Measurements from ENCODE around the gene CLEC18A. TPM values are rescaled to one million over a fixed set of nuclear protein-coding genes. Genes with fewer than 3 reads are reported as not detected.
"Not testable (repeated sequence)": the region's sequence is repeated elsewhere in the genome, so short reads cannot be mapped to it uniquely, and the experiment has no call there.

CLEC18A gene
- polyA plus RNA-seq, 1 donor: 78.3 TPM

DNA sequence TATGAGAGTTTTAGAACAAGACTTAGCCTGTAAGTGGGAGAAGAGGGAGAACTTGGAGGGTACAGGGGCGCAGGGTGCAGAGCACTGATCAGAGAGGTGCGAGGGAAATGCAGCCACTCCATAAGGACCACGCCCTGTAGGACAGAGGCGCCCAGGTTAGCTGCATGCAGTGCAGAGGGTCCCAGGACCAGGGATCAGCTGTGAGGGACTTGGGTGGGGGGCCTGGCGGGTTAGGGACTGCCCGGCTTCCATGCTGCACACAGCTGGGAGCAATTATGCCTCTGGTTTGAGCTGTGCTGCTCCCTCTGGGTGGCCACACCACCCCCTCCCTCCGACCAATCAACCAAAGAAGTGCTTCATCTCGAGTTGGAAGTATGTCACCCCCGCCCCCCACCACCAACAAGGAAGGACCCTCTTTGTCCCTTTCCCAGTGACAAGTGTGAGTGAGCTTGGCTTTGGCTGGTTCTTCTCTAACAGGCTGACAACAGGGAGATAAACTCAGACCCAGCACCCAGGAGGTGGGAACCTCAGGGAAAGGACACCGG, 22.2 kb upstream of the CLEC18A start:
- no peak for DNase-seq

DNA sequence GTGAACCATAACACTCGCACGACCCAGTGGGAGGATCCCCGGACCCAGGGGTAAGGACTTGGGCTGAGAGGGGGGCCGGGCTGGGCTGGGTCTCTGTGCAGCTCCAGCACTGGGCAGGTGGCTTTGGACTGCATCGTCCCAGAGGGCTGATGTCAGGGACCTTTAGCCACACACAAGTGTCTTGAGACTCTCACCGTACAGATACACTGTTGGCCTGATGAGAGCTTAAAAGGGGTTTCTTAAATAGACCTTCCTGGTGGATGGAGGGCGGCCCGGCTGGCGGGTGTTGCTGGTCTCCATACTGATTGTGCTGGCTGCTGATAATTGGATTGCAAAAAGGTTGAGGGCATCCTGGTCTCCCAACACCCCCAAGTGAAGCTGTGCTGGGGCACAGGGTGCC, 21.7 kb upstream of the CLEC18A start:
- DNase-seq: no peak

DNA sequence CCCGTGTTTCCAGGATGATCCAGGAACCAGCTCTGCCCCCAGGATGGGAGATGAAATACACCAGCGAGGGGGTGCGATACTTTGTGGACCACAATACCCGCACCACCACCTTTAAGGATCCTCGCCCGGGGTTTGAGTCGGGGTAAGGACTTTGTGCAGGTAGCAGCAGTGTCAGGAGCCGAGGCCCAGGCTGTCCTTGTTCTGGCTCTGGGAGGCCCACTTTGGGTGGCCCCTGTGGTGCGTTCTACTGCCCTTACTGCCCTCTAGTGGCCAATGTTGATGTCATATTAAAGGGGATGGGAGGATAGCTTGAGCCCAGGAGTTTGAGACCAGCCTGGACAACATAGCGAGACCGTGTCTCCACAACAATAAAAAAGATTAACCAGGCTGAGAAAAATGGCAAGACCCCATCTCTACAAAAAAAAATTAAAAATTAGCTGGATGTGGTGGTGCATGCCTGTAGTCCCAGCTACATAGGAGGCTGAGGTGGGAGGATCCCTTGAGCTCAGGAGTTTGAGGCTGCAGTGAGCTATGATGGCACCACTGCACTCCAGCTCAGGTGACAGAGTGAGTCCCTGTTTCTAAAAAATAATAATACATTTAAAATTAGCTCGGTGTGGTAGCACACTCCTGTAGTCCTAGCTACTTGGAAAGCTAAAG, 20.9 kb upstream of the CLEC18A start:
- DNase-seq: peak; percentile 57

DNA sequence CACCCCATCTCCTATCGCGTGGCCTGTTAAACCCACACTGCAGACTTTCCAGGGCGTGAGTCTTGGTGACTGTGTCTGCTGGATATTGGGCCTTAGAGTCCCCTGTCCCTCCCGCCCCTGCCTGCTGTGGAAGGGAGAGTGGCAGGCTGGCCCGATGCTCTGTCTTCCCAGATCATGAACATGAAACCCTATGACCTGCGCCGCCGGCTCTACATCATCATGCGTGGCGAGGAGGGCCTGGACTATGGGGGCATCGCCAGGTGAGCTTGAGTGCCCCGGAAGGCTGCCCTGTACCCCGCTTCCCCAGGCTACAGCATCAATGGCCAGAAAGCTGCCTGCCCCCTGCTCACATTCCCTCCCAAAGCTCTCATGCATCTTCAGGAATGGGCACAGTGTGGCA, 19.5 kb upstream of the CLEC18A start:
- no peak for DNase-seq

DNA sequence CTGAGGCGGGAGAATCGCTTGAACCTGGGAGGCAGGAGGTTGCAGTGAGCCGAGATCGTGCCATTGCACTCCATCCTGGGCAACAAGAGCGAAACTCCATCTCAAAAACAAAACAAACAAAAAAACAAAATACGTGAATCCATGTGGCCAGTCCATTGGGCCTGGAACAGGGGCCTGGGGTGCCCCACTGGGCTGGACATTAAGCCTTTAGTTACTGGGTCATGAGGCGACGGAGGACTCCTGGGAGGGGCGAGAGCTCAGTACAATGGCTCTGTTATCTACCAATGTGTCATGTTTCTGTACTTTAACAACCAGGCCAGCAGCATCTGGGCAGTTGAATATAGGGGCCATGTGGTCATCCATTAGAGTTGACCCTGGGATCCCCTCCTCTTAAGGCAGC, 18.9 kb upstream of the CLEC18A start:
- DNase-seq: no peak

DNA sequence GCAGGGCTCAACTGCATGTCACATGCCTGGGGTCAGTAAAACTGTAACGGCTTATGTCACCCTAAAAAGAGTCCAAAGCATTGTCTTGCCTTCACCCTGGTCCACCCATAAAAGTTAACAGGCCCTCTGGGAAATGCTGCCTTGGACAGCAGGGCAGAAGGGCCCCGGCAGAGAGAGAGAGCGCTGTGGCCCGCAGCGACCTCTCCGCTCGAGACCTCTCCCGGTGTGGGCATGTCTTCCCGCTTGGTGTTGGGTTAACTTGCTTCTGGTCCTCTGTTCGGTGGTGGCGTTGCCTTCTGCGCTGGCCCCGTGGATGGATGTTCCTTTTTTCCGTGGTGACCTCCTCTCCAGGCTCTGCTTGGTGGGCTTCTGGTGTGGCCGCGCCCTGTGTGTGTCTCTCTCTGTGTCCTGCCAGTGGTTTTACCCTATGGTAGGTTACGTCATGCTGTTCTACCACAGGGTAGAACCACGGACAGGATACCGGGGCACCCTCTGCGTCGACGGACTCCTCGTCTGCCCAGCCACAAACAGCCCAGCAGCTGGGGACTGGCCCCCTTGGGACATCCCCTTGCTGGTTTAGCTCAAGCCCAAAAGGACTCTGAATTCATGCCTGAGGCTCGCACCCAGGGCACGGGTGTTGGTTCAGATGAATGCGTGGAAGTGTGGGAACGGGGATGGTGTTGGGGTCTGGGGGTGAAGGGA, 18.3 kb upstream of the CLEC18A start:
- DNase-seq: no peak

DNA sequence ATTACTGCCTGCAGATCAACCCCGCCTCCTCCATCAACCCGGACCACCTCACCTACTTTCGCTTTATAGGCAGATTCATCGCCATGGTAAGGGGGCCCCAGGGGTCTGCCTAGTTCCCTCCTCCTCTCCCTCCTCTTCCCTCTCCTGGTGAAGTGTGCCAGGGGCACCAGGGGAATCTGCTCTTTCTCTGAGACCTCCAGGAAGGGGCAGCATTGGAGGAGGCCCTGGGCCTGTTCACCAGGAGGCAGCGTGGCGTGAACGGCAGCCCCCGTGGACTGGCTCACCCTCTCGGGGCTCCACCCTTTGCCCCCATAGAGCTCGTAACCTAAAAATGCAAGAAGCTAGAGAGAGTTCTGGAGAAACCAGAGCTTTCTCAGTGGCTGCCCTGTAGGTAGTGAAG, 17.1 kb upstream of the CLEC18A start:
- no peak for DNase-seq

DNA sequence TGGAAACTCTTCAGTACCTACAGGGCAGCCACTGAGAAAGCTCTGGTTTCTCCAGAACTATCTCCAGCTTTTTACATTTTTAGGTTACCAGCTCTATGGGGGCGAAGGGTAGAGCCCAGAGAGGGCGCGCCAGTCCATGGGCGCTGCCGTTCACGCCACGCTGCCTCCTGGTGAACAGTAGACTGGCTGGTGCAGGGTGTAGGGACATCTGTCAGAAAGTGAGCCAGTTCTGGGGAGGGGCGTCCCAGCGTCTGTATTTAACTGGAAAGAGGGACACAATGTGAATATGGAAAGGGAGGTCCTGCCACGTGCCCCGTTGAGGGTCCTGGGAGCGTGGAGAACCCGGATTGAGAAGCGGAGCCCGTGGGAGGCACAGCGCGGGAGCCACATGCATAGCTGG, 16.4 kb upstream of the CLEC18A start:
- no peak for DNase-seq

DNA sequence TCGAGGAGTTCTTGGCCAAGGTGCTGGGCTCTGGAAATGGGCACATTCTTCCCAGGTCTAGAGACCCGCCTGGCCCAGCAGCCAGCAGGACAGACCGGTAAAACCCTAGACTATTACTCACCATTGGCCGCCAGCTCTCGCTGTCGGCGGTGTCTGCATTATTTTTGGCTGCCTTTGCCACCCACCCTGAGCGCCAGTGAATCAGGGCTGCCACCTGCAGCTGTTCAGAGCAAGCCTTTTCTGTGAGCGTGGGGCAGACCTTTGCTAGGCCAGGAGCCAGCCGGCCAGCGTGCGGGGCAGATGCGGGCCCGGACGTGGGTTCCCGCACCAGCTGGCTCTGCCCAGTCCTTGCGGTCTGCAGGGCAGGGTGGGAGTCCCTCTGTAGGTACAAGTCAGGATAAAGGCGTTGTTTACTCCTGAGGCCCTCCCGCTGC, 15.8 kb upstream of the CLEC18A start:
- no peak for DNase-seq

DNA sequence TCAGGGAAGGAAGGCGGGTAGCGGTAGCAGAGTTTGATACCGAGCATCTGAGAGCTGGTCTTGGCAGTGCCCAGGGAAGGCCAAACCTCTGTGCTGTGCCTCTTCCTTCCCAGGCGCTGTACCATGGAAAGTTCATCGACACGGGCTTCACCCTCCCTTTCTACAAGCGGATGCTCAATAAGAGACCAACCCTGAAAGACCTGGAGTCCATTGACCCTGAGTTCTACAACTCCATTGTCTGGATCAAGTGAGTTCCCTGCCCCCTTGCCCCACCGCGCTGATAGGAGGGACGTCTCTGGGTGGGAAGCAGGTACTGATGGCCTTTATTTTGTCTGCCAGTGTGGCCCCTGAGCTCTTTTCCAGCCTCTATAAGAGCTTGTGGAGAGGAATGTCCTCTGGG, 15.4 kb upstream of the CLEC18A start:
- no peak for DNase-seq

DNA sequence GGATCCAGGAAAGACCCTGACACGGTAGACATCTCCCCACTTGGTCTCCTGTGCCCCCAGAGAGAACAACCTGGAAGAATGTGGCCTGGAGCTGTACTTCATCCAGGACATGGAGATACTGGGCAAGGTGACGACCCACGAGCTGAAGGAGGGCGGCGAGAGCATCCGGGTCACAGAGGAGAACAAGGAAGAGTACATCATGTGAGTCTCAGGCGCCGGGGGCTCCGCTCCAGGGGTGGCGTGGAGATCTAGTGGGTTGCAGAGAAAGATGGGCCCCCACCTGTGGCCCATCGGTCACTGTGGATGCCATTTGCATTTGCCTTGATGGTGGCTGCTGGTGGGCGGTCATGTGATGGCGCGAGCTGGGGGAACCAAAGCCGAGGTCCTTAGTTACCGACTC, 14.9 kb upstream of the CLEC18A start:
- no peak for DNase-seq

DNA sequence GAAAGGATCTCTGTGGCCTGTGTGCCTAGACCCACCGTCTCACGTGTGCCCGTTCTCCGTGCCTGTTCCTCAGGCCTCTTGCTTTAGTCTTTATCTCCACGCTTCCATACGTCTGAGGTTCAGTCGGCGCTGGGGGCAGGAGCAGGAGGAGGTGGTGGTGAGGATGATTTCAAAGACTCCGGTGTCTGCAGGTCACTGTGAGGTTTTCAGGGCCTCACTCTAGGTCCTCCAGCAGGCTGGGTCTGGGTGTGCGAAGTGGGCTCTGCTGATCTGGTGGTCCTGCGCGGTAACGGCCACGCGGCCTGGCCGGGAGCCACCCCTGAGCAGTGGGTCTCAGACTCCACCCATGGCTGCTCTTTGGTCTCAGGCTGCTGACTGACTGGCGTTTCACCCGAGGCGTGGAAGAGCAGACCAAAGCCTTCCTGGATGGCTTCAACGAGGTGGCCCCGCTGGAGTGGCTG, 14.4 kb upstream of the CLEC18A start:
- DNase-seq: no peak

DNA sequence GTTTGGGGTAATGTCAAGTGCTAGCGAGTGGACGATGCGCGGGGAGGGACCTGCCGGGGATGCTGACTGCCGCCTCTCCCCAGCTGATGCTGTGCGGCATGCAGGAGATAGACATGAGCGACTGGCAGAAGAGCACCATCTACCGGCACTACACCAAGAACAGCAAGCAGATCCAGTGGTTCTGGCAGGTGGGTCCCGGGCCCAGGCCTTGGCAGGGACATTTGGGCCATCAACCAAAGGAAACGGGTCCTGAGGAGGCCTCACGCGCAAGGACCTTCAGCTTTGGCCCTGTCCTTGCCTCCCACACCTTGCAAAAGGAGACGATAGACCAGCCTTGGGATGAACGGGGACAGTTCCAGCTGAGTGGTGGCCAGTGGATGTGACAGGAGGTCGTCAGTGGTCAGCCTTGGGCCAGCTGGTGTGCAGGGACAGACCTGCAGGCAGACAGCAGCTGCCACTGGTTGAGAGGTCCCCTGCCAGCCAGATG, 13.6 kb upstream of the CLEC18A start:
- no peak for DNase-seq

DNA sequence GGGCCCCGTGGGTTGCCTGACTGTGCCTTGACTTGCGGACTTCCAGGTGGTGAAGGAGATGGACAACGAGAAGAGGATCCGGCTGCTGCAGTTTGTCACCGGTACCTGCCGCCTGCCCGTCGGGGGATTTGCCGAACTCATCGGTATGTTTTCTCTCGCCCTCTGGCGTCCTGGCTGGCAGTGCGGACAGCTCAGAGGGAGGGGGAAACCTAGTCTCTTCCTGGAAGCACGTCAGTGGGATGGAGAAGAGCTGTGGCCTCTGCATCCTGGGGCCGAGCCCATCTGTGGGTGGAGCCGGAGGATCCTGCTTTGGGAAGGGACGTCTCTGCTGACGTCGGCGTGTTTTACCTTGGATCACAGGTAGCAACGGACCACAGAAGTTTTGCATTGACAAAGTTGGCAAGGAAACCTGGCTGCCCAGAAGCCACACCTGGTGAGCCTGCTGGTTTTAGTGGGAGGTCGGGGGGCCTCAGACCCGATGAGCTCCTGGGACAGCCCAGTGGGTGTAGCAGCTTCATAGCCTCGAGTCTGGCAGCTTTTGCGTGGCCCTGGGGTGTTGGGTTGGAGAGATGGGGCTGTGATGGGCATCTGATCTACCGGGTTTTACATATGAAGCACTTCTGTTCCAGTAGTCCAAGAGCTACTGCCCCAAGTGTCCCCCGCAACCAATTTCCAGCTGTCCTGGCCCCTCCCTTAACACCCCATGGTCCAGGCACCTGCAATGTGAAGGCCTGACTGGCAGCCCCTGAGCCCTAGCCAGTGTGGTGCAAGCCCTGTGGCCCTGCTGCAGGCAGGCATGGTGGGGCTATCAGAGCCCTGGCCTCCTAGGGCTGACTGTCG, 11.9 kb upstream of the CLEC18A start:
- no peak for DNase-seq

DNA sequence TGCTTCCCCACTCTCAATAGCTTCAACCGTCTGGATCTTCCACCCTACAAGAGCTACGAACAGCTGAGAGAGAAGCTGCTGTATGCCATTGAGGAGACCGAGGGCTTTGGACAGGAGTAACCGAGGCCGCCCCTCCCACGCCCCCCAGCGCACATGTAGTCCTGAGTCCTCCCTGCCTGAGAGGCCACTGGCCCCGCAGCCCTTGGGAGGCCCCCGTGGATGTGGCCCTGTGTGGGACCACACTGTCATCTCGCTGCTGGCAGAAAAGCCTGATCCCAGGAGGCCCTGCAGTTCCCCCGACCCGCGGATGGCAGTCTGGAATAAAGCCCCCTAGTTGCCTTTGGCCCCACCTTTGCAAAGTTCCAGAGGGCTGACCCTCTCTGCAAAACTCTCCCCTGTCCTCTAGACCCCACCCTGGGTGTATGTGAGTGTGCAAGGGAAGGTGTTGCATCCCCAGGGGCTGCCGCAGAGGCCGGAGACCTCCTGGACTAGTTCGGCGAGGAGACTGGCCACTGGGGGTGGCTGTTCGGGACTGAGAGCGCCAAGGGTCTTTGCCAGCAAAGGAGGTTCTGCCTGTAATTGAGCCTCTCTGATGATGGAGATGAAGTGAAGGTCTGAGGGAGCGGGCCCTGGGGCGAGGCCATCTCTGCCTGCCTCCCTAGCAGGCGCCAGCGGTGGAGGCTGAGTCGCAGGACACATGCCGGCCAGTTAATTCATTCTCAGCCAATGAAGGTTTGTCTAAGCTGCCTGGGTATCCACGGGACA, 11.1 kb upstream of the CLEC18A start:
- DNase-seq: no peak

DNA sequence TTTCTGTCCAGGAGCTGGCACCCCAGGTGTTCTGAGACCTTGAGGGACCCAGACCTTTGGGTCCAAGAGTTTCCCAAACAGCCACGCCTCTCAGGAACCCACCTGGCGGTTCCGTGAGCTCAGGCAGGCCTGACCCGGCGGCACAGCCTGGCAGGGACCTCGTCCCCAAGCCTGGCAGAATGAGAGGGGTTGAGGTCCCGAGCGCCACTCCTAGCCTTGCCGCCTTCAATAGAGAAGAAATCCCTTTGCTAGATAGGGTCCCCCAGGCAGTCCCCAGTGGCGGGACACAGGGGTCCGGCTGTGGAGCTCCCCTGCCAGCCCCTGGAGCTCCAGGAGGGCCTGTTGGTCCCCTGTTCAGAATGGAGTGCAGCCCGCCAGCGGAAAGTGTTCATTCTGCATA, 10.5 kb upstream of the CLEC18A start:
- no peak for DNase-seq

DNA sequence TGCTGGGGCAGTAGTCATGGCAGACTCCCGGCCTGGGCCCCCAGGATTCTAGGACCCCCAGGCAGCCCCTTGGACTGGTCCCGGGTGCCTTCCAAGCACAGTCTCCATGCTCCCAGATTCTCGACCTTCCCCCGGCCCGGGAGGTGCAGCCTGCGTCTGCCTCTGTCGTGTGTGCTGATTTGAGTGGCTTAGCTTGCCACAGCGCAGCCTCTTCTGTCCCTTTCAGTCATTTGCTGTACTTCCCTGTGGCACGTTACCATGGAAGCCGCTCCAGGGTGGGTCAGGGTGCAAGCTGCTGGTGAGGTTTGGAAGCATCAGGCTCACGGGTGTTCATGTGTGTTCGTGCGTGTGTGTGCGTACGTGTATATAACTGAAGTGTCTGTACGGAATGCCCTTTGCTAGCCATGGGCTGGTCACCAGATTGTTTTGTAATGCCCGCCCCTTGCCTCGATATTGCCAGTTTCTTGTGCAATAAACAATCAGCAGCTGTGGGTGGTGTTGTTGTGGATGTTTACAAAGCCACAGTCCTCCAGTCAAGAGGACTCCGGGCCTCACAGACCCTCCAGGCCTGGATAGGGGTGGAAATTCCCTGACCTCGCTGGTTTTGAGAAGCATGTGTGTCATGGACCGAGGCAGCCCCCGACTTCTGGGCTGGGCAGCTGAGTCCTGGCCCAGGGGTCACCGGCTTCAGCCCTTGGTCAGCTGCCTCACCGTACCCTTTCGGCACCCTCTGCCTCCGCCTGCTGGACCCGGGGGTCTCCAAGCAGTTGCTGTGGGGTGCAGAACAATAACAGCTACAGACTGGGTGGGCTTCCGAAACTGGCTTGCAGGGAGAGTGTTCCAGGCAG, 9.7 kb upstream of the CLEC18A start:
- DNase-seq: no peak

DNA sequence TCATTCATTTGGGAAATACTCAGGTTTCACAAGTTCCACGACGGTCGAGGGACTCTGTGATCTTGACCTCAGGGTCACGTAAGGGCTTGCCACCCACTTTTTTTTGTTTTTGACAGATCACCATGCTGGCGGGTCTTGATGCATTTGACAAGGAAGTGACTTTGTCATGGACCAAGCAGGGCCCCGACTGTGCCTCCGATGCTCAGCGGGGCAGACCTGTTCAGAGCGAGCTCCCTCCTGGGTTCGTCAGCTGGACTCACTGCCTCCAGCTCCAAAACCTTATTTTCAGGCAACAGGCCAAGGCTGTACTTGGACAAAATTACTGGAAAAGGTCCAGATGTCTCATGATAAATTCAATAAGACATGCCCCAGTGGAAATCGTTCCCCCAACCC, 9.0 kb upstream of the CLEC18A start:
- no peak for DNase-seq

DNA sequence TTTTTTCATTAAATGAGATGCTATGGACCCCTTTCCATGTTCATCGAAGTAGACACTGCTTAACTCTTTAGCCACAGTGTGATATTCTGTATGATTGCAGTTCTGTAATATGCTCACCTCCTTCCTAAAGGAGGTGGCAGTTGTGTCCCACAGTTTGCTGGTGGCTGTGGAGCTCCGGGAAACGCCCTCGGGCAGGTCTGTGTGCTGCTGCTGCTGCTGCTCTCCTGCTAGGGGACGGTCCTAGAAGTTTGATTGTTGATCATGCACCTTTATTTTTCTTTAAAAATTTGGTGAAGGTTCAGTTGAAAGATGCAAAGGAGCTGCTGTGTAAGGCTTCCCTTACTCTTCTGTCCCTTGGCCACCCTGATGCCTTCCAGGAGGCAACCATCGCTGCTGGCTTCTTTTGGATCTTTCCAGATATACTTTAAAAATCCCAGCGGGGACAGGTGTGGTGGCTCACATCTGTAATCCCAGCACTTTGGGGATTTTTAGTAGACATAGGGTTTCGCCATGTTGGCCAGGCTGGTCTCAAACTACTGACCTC, 8.4 kb upstream of the CLEC18A start:
- DNase-seq: no peak

DNA sequence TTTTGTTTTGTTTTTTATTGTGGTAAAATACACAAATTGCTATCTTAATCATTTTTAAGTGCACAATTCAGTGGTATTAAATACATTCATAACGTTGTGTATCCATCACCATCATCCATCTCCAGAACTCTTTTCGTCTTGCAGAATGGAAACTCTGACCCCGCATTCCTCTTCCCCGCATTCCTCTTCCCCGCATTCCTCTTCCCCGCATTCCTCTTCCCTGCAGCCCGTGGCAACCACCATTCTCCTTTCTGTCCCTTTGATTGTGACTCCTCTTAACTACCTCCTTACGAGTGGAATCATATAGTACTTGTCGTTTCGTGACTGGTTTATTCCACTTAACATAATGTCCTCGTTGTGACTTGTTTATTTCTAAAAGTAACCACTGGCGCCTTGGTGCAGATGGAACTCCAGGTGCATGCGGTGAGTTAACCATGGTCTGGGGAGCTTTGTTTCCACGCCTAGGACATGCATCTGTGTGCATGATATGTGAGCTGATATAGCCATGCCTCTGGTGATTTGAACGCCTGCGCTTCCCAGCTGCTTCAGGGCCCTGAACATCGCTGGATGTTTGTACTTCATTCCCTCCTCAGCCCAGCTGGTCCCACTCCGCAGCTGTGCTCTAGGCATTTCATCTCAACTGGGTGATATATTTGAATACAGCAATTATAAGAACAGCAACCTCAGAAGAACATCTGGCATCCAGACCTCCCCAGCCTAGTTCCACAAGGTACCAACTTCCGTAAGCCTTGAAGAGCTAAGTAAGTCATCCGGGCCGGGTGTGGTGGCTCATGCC, 7.7 kb upstream of the CLEC18A start:
- not testable (repeated sequence) for DNase-seq

All from left kidney (tissue), 2 donors.